Choroid plexus epithelial cell (primary cell): ENCODE results near the gene SAP30BP.

Source experiments
- DNase-seq: peaks from one replicate; pipeline ENCODE4 v3.0.0-alpha.2; 2010; ENCODE audit warnings: low read depth
- H3K4me3 ChIP-seq: 2 replicates; pipeline ENCODE4 v1.5.1; 2011; ENCODE audit warnings: low read depth, mild to moderate bottlenecking, control low read depth, low read length, moderate library complexity
- TF ChIP-seq, protein P1 (sequence below): conservative IDR thresholded peaks from 2 replicates; pipeline ENCODE4 v1.5.1; 2011; ENCODE audit warnings: low read depth, mild to moderate bottlenecking, control low read depth, inconsistent platforms, low read length, moderate library complexity

Gene SAP30BP

DNA sequence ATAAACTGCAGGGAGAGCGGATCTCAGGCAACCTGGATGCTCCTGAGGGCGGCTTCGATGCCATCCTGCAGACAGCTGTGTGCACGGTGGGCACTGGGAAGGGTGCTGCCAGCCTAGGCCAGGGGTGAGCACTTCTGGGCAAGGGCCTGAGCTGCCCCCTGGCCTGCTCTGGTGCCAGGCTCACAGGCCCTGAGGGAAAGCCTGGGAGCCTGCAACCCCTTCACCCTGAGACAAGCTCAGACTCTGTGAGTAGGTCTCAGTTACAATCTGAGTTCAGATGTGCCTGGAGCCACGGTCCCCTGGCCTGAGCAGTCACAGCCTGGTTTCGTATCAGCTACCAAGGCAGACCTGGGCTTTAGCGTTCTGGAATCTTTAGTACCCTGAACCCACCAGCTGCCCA is 62.2 kb downstream of the SAP30BP start:
- DNase-seq: no peak
- TF ChIP-seq, protein P1, sequence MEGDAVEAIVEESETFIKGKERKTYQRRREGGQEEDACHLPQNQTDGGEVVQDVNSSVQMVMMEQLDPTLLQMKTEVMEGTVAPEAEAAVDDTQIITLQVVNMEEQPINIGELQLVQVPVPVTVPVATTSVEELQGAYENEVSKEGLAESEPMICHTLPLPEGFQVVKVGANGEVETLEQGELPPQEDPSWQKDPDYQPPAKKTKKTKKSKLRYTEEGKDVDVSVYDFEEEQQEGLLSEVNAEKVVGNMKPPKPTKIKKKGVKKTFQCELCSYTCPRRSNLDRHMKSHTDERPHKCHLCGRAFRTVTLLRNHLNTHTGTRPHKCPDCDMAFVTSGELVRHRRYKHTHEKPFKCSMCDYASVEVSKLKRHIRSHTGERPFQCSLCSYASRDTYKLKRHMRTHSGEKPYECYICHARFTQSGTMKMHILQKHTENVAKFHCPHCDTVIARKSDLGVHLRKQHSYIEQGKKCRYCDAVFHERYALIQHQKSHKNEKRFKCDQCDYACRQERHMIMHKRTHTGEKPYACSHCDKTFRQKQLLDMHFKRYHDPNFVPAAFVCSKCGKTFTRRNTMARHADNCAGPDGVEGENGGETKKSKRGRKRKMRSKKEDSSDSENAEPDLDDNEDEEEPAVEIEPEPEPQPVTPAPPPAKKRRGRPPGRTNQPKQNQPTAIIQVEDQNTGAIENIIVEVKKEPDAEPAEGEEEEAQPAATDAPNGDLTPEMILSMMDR: no peak
- H3K4me3 ChIP-seq: no peak overlapping the region

- DNase-seq: no peak
- TF ChIP-seq, protein P1: no peak
- H3K4me3 ChIP-seq: no peak overlapping the region
Measured at GRCh38 chr17:75730065-75730464, 62.9 kb downstream of the SAP30BP start.

GRCh38 chr17:75731086-75731715 is 64.1 kb downstream of the SAP30BP start:
- no peak overlapping the region for H3K4me3 ChIP-seq
- no peak for DNase-seq
- TF ChIP-seq, protein P1: no peak

DNA sequence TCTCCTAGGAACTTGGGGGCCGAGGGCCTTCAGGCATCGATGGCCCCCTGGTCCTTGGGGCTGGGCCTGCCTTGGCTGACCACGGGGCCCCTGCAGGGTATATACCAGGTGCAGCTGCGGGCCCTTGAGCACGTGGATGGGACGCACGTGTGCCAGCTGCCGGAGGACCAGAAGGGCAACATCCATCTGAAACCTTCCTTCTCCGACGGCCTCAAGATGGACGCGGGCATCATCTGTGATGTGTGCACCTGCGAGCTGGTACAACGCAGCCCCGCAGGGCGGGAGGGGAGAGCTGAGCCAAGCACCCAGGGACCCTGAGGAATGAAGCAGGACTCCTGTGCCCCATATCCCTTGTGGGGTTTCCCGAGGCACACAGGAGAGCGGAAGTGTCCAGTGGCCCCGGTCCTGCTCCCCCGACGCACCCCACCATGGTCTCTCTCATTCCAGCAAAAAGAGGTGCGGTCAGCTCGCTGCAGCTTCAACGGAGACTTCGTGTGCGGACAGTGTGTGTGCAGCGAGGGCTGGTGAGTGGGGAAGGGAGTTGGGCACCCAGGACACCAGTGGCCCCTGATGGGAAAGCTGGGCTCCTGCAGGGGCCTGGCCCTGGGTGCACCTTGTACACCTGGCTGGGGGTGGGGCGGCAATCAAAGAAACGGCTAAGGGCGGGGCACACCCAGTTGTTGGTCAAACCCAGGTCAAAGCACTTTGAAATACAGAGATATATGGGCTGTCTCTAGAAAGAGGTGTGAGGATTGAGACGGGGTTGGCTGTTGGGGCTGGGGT is 64.8 kb downstream of the SAP30BP start:
- TF ChIP-seq, protein P1: no peak
- no peak overlapping the region for H3K4me3 ChIP-seq
- no peak for DNase-seq

- DNase-seq: no peak
- TF ChIP-seq, protein P1: no peak
- no peak overlapping the region for H3K4me3 ChIP-seq
Measured at GRCh38 chr17:75733471-75733870, 66.3 kb downstream of the SAP30BP start.

- no peak overlapping the region for H3K4me3 ChIP-seq
- no peak for DNase-seq
- TF ChIP-seq, protein P1: no peak
Measured at GRCh38 chr17:75734674-75735294, 67.6 kb downstream of the SAP30BP start.
